Stomach (tissue), 9 donors: ENCODE results near the gene MAPK7. TPM values are rescaled to one million over a fixed set of nuclear protein-coding genes. Genes with fewer than 3 reads are reported as not detected.

Experiments used
- DNase-seq, 2 donors: peaks; one replicate each; pipeline versions ENCODE4 v3.0.0 to v3.0.0-alpha.2; 2013 to 2019
- H3K27ac ChIP-seq, 5 donors: fragments of 200-600 bp in 4 of 5; sonication (generic) in 4 of 5; one replicate each; pipeline ENCODE4 v1.5.1; 2013 to 2019; ENCODE audit warnings: mild to moderate bottlenecking in 1 of 5, moderate library complexity in 1 of 5
- H3K27me3 ChIP-seq, 3 donors: fragments of 200-600 bp; sonication (generic); one replicate each; pipeline ENCODE4 v1.5.1; 2017 to 2019; ENCODE audit warnings: mixed run types in 1 of 3
- H3K36me3 ChIP-seq, 4 donors: fragments of 200-600 bp; sonication (generic); 1 replicate in 3 of 4; 2 replicates in 1 of 4; pipeline ENCODE4 v1.5.1; 2016 to 2019
- H3K4me1 ChIP-seq, 4 donors: fragments of 200-600 bp; sonication (generic); one replicate each; pipeline ENCODE4 v1.5.1; 2016 to 2019
- H3K4me3 ChIP-seq, 4 donors: fragments of 200-600 bp; sonication (generic) in 3 of 4; one replicate each; pipeline ENCODE4 v1.5.1; 2016 to 2019; ENCODE audit warnings: mild to moderate bottlenecking in 1 of 4
- H3K9me3 ChIP-seq, 4 donors: fragments of 200-600 bp; sonication (generic); one replicate each; pipeline ENCODE4 v1.5.1; 2016 to 2019
- EP300 ChIP-seq: sonication (generic); formaldehyde crosslinking; IDR thresholded peaks from one replicate; pipeline ENCODE4 v1.6.1; 2017; ENCODE audit warnings: antibody characterized with exemption
- POLR2A ChIP-seq, 4 donors: fragments of 450-650 bp; IDR thresholded peaks; one replicate each; pipeline ENCODE4 v1.6.1; 2016; ENCODE audit warnings: antibody characterized with exemption in 4 of 4, control low read depth in 2 of 4, mild to moderate bottlenecking in 1 of 4, moderate library complexity in 1 of 4
- POLR2AphosphoS5 ChIP-seq, 3 donors: sonication (generic); formaldehyde crosslinking; IDR thresholded peaks; one replicate each; pipeline ENCODE4 v1.6.1; 2016; ENCODE audit warnings: antibody characterized with exemption in 3 of 3
- WGBS, 5 donors: extraction: QIAGEN DNeasy Blood & Tissue Kit in 3 of 5; methylation state at CpG; one replicate each; pipeline versions ENCODE4 v1.1.5 to v1.1.7; 2013 to 2018; 5-methylcytosine and 5-hydroxymethylcytosine counted together
- intact Hi-C: fragments of 100-400 bp; cut with DNase I; formaldehyde crosslinking; loops from one replicate; pipeline ENCODE4 v1.15.1; 2023; ENCODE audit warnings: low total_unique reads
- polyA plus RNA-seq, 3 donors: library from polyadenylated mRNA; stranded (reverse); fragments of 200-250 nt; gene quantifications; one replicate each; pipeline ENCODE4 v1.2.3, GENCODE V29; 2013
- total RNA-seq, 5 donors: library from RNA; depleted of rRNA; stranded (reverse); fragments of >200 nt; gene quantifications; one replicate each; pipeline versions ENCODE4 v1.1.0 to v1.2.3, GENCODE V29; 2014 to 2016
- TF ChIP-seq, protein P1 (sequence below), 7 experiments: fragments of 450-650 bp in 4 of 7; fragments of 200-600 bp in 3 of 7; sonication (generic) in 3 of 7; IDR thresholded peaks; one replicate each; pipeline ENCODE4 v1.5.1; 2016 to 2019; ENCODE audit warnings: antibody characterized with exemption in 7 of 7, control low read depth in 2 of 7, mild to moderate bottlenecking in 1 of 7
- donor health status: healthy with polysubstance abuse.
- donor health status: Bipolar disorder and iron deficiency.
- donor health status: healthy.

Gene MAPK7
- total and polyA plus RNA-seq, 8 donors, result 10.3 to 221 (median 30.5) TPM

GRCh38 chr17:19392303-19392702 lies 14.0 kb downstream of the MAPK7 start:
- intact Hi-C loops, result no loop called here
- WGBS, 5 donors, result 65 to 86% (median 75%) methylated on average over 7 of the region's 7 CpGs
- Histone ChIP-seq H3K36me3 (no peaks in the 10 kb centered on the region), H3K4me1 (peaks cover 13 to 41% (median 23%) of the 10 kb centered on the region in 4 donors), H3K27me3 (no peaks in the 10 kb centered on the region), H3K4me3 (no peak overlapping the region), H3K9me3 (no peaks in the 10 kb centered on the region), H3K27ac (peak overlapping the region in 1 of 5 donors; percentile 24)
- no peak for DNase-seq
- no peak for TF ChIP-seq POLR2AphosphoS5 (IDR thresholded peaks at IDR 0.05)
- TF ChIP-seq EP300, result no peak
- TF ChIP-seq, protein P1, sequence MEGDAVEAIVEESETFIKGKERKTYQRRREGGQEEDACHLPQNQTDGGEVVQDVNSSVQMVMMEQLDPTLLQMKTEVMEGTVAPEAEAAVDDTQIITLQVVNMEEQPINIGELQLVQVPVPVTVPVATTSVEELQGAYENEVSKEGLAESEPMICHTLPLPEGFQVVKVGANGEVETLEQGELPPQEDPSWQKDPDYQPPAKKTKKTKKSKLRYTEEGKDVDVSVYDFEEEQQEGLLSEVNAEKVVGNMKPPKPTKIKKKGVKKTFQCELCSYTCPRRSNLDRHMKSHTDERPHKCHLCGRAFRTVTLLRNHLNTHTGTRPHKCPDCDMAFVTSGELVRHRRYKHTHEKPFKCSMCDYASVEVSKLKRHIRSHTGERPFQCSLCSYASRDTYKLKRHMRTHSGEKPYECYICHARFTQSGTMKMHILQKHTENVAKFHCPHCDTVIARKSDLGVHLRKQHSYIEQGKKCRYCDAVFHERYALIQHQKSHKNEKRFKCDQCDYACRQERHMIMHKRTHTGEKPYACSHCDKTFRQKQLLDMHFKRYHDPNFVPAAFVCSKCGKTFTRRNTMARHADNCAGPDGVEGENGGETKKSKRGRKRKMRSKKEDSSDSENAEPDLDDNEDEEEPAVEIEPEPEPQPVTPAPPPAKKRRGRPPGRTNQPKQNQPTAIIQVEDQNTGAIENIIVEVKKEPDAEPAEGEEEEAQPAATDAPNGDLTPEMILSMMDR (IDR thresholded peaks at IDR 0.05), result no peak
- TF ChIP-seq POLR2A (IDR thresholded peaks at IDR 0.05), result no peak

- TF ChIP-seq POLR2AphosphoS5 (IDR thresholded peaks at IDR 0.05) (no peak), EP300 (no peak), POLR2A (IDR thresholded peaks at IDR 0.05) (no peak)
- TF ChIP-seq, protein P1 (IDR thresholded peaks at IDR 0.05), result no peak
- H3K27ac ChIP-seq, result peak overlapping the region; percentile 23 to 81 (median 63)
- peaks cover 11 to 50% (median 19%) of the 10 kb centered on the region in 4 donors for H3K4me1 ChIP-seq
- intact Hi-C loops, result no loop called here
- H3K27me3 ChIP-seq, result no peaks in the 10 kb centered on the region
- H3K9me3 ChIP-seq, result no peaks in the 10 kb centered on the region
- DNase-seq, result peak in 1 of 2 donors; percentile 37
- WGBS, 5 donors, result 36 to 51% (median 50%) methylated on average over 5 to 6 of the region's 6 CpGs
- no peaks in the 10 kb centered on the region for H3K36me3 ChIP-seq
- no peak overlapping the region for H3K4me3 ChIP-seq
These were observed 19.3 kb downstream of the MAPK7 start for GRCh38 chr17:19397556-19398041.

- TF ChIP-seq POLR2AphosphoS5 (IDR thresholded peaks at IDR 0.05) (peak in 1 of 3 donors; percentile 45), EP300 (no peak)
- peak overlapping the region; percentile 57 to 81 (median 74) for H3K27ac ChIP-seq
- 39 to 54% (median 48%) methylated on average over 2 of the region's 2 CpGs for WGBS, 5 donors
These were observed 20.2 kb downstream of the MAPK7 start for GRCh38 chr17:19398301-19399181.

DNA sequence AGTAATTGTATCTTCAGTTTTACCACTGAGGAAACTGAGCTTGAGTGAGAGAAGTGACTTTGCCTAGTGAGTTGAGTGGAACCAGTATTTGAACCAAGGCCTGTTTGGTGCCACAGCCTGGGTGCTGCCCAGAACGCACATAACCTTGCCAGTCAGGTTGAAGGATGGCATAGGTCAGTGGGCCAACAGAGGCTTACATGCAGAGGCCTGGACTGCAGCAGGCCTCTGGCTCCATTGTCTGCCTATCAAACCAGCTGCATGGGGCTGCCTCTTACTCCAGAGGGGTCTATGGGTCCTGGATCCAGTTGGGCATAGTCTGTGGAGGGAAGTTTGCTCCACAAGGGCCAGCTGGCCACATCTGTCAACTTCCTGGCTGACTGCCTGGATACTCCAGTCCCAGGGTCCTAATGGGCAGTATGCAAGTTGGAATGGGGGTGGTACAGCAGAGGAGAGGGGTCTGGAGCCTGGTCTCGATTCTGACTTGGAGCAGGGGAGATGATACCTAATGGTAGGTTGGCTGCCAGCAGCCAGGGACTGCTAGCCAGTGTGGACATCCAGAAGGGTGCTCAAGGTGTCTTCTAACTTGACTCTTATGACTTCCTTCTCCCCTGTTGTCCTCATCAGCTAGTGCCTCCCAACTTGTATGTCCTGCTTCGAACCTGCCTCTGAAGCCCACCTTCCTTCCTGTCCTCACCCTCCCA lies 21.6 kb downstream of the MAPK7 start:
- Histone ChIP-seq H3K36me3 (no peaks in the 10 kb centered on the region), H3K27me3 (no peaks in the 10 kb centered on the region), H3K9me3 (no peaks in the 10 kb centered on the region), H3K4me3 (no peak overlapping the region), H3K27ac (peak overlapping the region in 1 of 5 donors; percentile 81), H3K4me1 (peaks cover 11 to 45% (median 18%) of the 10 kb centered on the region in 4 donors)
- intact Hi-C loops, result no loop called here
- TF ChIP-seq, protein P1 (IDR thresholded peaks at IDR 0.05), result no peak
- TF ChIP-seq EP300 (no peak), POLR2AphosphoS5 (IDR thresholded peaks at IDR 0.05) (no peak), POLR2A (IDR thresholded peaks at IDR 0.05) (no peak)
- WGBS, 5 donors, result 58 to 88% (median 82%) methylated on average over 3 of the region's 3 CpGs
- DNase-seq, result peak in 1 of 2 donors; percentile 45

More at GRCh38 chr17:19398301-19399181, 20.2 kb downstream of the MAPK7 start:
- Histone ChIP-seq H3K4me1 (peaks cover 11 to 45% (median 18%) of the 10 kb centered on the region in 4 donors), H3K9me3 (no peaks in the 10 kb centered on the region), H3K4me3 (no peak overlapping the region), H3K27me3 (no peaks in the 10 kb centered on the region), H3K36me3 (no peaks in the 10 kb centered on the region)
- DNase-seq, result peak; percentile 54 to 87
- intact Hi-C loops, result no loop called here
